Measurements from ENCODE around the gene SRGAP2B.
"Not testable (repeated sequence)": the region's sequence is repeated elsewhere in the genome, so short reads cannot be mapped to it uniquely, and the experiment has no call there.

DNA sequence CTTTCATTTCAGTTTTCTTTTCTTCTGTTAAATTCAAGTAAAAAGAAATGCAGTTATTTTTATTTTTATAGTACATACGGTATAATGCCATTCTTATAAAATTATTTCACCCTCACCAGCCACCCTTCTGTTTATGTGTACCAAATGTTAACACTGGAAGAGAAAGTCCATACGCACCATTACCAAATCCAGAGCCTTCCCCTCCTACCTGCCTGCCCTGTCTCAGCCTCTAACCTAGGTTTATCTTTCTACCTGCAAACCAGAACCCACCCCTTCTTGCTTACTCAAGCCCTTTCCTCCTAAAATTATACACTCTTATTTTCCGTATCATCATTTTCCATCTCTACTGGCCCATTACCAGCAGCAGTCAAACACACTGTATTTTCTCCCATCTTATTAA, 84.5 kb downstream of the SRGAP2B start:
- TF ChIP-seq, protein P1, sequence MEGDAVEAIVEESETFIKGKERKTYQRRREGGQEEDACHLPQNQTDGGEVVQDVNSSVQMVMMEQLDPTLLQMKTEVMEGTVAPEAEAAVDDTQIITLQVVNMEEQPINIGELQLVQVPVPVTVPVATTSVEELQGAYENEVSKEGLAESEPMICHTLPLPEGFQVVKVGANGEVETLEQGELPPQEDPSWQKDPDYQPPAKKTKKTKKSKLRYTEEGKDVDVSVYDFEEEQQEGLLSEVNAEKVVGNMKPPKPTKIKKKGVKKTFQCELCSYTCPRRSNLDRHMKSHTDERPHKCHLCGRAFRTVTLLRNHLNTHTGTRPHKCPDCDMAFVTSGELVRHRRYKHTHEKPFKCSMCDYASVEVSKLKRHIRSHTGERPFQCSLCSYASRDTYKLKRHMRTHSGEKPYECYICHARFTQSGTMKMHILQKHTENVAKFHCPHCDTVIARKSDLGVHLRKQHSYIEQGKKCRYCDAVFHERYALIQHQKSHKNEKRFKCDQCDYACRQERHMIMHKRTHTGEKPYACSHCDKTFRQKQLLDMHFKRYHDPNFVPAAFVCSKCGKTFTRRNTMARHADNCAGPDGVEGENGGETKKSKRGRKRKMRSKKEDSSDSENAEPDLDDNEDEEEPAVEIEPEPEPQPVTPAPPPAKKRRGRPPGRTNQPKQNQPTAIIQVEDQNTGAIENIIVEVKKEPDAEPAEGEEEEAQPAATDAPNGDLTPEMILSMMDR (tag by site-specific recombination; IDR thresholded peaks at IDR 0.05) = not testable (repeated sequence)
- TF ChIP-seq OSR2 (tag by site-specific recombination; IDR thresholded peaks at IDR 0.05) = not testable (repeated sequence)

Data from HEK293 (cell line).